Panc1 (cell line): ENCODE data around the gene TRPC4AP.

Experiments used
- CTCF ChIP-seq: fragments of 450-650 bp; IDR thresholded peaks from 2 replicates; pipeline ENCODE4 v1.5.1; 2017; ENCODE audit warnings: mild to moderate bottlenecking
- SIN3A ChIP-seq: IDR thresholded peaks from 2 replicates; pipeline ENCODE4 v1.6.1; 2012; ENCODE audit warnings: low read depth, mild to moderate bottlenecking, low read length, moderate library complexity, borderline replicate concordance; ENCODE audit not compliant: insufficient read depth
- TF ChIP-seq, protein P1 (sequence below), 2 experiments: IDR thresholded peaks; 2 replicates each; pipeline ENCODE4 v1.6.1; 2011 to 2012; ENCODE audit warnings: low read depth in 2 of 2, control low read depth in 1 of 2, low read length in 1 of 2, mild to moderate bottlenecking in 1 of 2, moderate library complexity in 1 of 2; ENCODE audit not compliant: insufficient read depth in 1 of 2

- TF ChIP-seq CTCF (peak; percentile 99), SIN3A (peak; percentile 95)
- TF ChIP-seq, protein P1, sequence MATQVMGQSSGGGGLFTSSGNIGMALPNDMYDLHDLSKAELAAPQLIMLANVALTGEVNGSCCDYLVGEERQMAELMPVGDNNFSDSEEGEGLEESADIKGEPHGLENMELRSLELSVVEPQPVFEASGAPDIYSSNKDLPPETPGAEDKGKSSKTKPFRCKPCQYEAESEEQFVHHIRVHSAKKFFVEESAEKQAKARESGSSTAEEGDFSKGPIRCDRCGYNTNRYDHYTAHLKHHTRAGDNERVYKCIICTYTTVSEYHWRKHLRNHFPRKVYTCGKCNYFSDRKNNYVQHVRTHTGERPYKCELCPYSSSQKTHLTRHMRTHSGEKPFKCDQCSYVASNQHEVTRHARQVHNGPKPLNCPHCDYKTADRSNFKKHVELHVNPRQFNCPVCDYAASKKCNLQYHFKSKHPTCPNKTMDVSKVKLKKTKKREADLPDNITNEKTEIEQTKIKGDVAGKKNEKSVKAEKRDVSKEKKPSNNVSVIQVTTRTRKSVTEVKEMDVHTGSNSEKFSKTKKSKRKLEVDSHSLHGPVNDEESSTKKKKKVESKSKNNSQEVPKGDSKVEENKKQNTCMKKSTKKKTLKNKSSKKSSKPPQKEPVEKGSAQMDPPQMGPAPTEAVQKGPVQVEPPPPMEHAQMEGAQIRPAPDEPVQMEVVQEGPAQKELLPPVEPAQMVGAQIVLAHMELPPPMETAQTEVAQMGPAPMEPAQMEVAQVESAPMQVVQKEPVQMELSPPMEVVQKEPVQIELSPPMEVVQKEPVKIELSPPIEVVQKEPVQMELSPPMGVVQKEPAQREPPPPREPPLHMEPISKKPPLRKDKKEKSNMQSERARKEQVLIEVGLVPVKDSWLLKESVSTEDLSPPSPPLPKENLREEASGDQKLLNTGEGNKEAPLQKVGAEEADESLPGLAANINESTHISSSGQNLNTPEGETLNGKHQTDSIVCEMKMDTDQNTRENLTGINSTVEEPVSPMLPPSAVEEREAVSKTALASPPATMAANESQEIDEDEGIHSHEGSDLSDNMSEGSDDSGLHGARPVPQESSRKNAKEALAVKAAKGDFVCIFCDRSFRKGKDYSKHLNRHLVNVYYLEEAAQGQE (IDR thresholded peaks at IDR 0.05; ENCODE audit: insufficient read depth in 1 of 2, low read depth in 2 of 2, low read length in 1 of 2), result no peak
Observed at GRCh38 chr20:35092524-35093266, at the start of gene TRPC4AP.
